K562 (cell line): ENCODE results near the gene DMGDH. TPM values are rescaled to one million over a fixed set of nuclear protein-coding genes. Genes with fewer than 3 reads are reported as not detected.

Experiments
- ATAC-seq: fragments of 200-7000 bp; cut with Tn5 transposase; 3 replicates; pipeline ENCODE4 v1.9.1; 2020; ENCODE audit warnings: moderate library complexity
- BruUV-seq: library from RNA; stranded (reverse); fragments of 400-500 nt; replicated peaks from 2 replicates; lab custom pipeline; 2021; lab: Mats Ljungman, UMichigan
- CTCF ChIA-PET: fragments of 300-600 bp; formaldehyde crosslinking; extraction: SDS; loops from one replicate; lab custom pipeline; 2021; ENCODE audit warnings: low intra/inter-chr PET ratio; lab: Yijun Ruan, JAX
- POLR2A ChIA-PET: fragments of 300-600, 350-650 bp; sonication (Branson Sonifier 250); formaldehyde crosslinking; extraction: SDS; loops from one replicate; lab custom pipeline; 2021; ENCODE audit warnings: antibody characterized with exemption, inconsistent platforms; lab: Yijun Ruan, JAX
- DNase-seq, 4 experiments: peaks; one replicate each; pipeline versions ENCODE4 v3.0.0 to v3.0.0-alpha.2; 2011 to 2018; ENCODE audit warnings: low spot score in 3 of 4, mixed read lengths in 3 of 4; ENCODE audit errors: extremely low read depth in 1 of 4
- FAIRE-seq: peaks from 2 replicates; lab custom pipeline; 2011; peaks lifted over from hg19 to GRCh38; lab: Jason Lieb, UNC
- H2AFZ ChIP-seq: 2 replicates; pipeline ENCODE4 v1.6.0; 2011; ENCODE audit warnings: low read depth, low read length, control low read depth, inconsistent platforms
- H3K27ac ChIP-seq: fragments of 200-600 bp; 3 replicates; pipeline ENCODE4 v1.8.0; 2011; ENCODE audit warnings: low read depth, mild to moderate bottlenecking, control low read depth, inconsistent platforms, low read length, moderate library complexity, mixed read lengths; ENCODE audit errors: extremely low read depth
- H3K27me3 ChIP-seq, 2 experiments: fragments of 300-600 bp in 1 of 2; 2 replicates in 1 of 2; 3 replicates in 1 of 2; pipeline versions ENCODE4 v1.6.0 to v1.8.0; 2011; ENCODE audit warnings: inconsistent platforms in 2 of 2, low read length in 2 of 2, mild to moderate bottlenecking in 1 of 2, mixed read lengths in 1 of 2, moderate library complexity in 1 of 2; ENCODE audit not compliant: control insufficient read depth in 2 of 2, insufficient read depth in 2 of 2
- H3K36me3 ChIP-seq: fragments of 300-600 bp; 3 replicates; pipeline ENCODE4 v1.8.0; 2011; ENCODE audit warnings: mild to moderate bottlenecking, low read length, inconsistent platforms; ENCODE audit not compliant: control insufficient read depth, insufficient read depth
- H3K4me1 ChIP-seq, 2 experiments: fragments of 200-600 bp in 1 of 2; replicated peaks in 1 of 2; 2 replicates in 1 of 2; 3 replicates in 1 of 2; pipeline versions ENCODE4 v1.5.1 to v1.8.0; 2011; ENCODE audit warnings: inconsistent platforms in 2 of 2, low read length in 2 of 2, mild to moderate bottlenecking in 1 of 2, mixed read lengths in 1 of 2, moderate library complexity in 1 of 2; ENCODE audit not compliant: control insufficient read depth in 2 of 2, insufficient read depth in 2 of 2
- H3K4me2 ChIP-seq: 2 replicates; pipeline ENCODE4 v1.6.1; 2011; ENCODE audit warnings: low read length, control low read depth, inconsistent platforms, mixed read lengths; ENCODE audit not compliant: insufficient read depth
- H3K4me3 ChIP-seq: fragments of 200-600 bp; sonication (generic), shearing (Covaris generic); 2 replicates; pipeline ENCODE4 v1.5.1; 2016; ENCODE audit warnings: control low read depth, inconsistent platforms
- H3K79me2 ChIP-seq: fragments of 200-600 bp; 3 replicates; pipeline ENCODE4 v1.8.0; 2011; ENCODE audit warnings: low read length, inconsistent platforms; ENCODE audit not compliant: control insufficient read depth, insufficient read depth
- H3K9ac ChIP-seq, 2 experiments: 2 replicates each; pipeline versions ENCODE4 v1.6.0 to v1.6.1; 2011; ENCODE audit warnings: low read depth in 2 of 2, low read length in 2 of 2, control low read depth in 1 of 2, inconsistent platforms in 1 of 2, mild to moderate bottlenecking in 1 of 2, mixed read lengths in 1 of 2; ENCODE audit not compliant: insufficient read depth in 1 of 2
- H3K9me1 ChIP-seq: one replicate; pipeline ENCODE4 v1.6.0; 2011; ENCODE audit warnings: inconsistent platforms, mild to moderate bottlenecking, low read length, moderate library complexity; ENCODE audit not compliant: control insufficient read depth, insufficient read depth
- H3K9me3 ChIP-seq: replicated peaks from 2 replicates; pipeline ENCODE4 v1.5.1; 2011; ENCODE audit warnings: low read depth, low read length, inconsistent platforms; ENCODE audit not compliant: control insufficient read depth, insufficient read depth
- H4K20me1 ChIP-seq: replicated peaks from 2 replicates; pipeline ENCODE4 v1.6.1; 2011; ENCODE audit warnings: low read length, inconsistent platforms, mixed read lengths; ENCODE audit not compliant: control insufficient read depth, insufficient read depth
- BRD9 ChIP-seq: fragments of 450-650 bp; IDR thresholded peaks from 2 replicates; pipeline ENCODE4 v1.6.1; 2018; ENCODE audit warnings: low read depth; ENCODE audit not compliant: partially characterized antibody
- CBFA2T2 ChIP-seq: fragments of 450-650 bp; conservative IDR thresholded peaks from 2 replicates; pipeline ENCODE4 v1.6.1; 2017; ENCODE audit warnings: mild to moderate bottlenecking
- EZH2 ChIP-seq: IDR thresholded peaks from 2 replicates; pipeline ENCODE4 v1.6.1; 2012; ENCODE audit warnings: low read depth, mild to moderate bottlenecking, inconsistent platforms, low read length, borderline replicate concordance
- HLTF ChIP-seq: fragments of 450-650 bp; IDR thresholded peaks from 2 replicates; pipeline ENCODE4 v1.6.1; 2016
- KAT7 ChIP-seq: sonication (generic); formaldehyde crosslinking; IDR thresholded peaks from 2 replicates; pipeline ENCODE4 v1.8.0; 2022; ENCODE audit warnings: missing genetic modification reagents, mild to moderate bottlenecking, borderline replicate concordance
- SRSF7 ChIP-seq: fragments of 200-400 bp; formaldehyde crosslinking; optimal IDR thresholded peaks from 2 replicates; pipeline ENCODE3; 2017; ENCODE audit warnings: mild to moderate bottlenecking, low read depth, low read length
- THRA ChIP-seq: fragments of 450-650 bp; IDR thresholded peaks from 2 replicates; pipeline ENCODE4 v1.6.1; 2017; ENCODE audit warnings: mild to moderate bottlenecking, moderate library complexity
- WGBS: fragments of 100-300 bp; shearing (Covaris generic); methylation state at CpG from one replicate; pipeline ENCODE4 v1.1.6; 2016; ENCODE audit warnings: low coverage, mixed read lengths; ENCODE audit not compliant: insufficient coverage; ENCODE audit errors: missing lambda C conversion rate; 5-methylcytosine and 5-hydroxymethylcytosine counted together
- in situ Hi-C: fragments of 300-500 bp; cut with MboI; formaldehyde crosslinking; loops from 4 replicates; pipeline ENCODE4 v1.15.0; 2018; ENCODE audit warnings: inconsistent platforms, mixed read lengths
- intact Hi-C: fragments of 100-400 bp; cut with micrococcal nuclease; formaldehyde crosslinking; loops from 2 replicates; pipeline ENCODE4 v1.14.2; 2022
- polyA plus RNA-seq, 8 experiments: library from polyadenylated mRNA; depleted of rRNA in 4 of 8; stranded (reverse) in 5 of 8; unstranded in 3 of 8; fragments of >200 nt; fragmentation: Nextera tagmentation in 2 of 8; fragmentation: Illumina TruSeq in 1 of 8; extraction: Ambion mirVana in 2 of 8; extraction: Trizol in 1 of 8; gene quantifications; 2 replicates each; pipeline versions ENCODE4 v1.2.1 to v1.2.3, GENCODE V29; 2011 to 2014; ENCODE audit warnings: inconsistent platforms in 1 of 8, missing spikeins in 1 of 8
- total RNA-seq, 7 experiments: library from RNA; depleted of rRNA in 6 of 7; stranded (reverse); fragments of >200 nt in 6 of 7; fragmentation: Illumina TruSeq in 2 of 7; extraction: Trizol in 2 of 7; gene quantifications; 2 replicates each; pipeline versions ENCODE4 v1.2.1 to v1.2.3, GENCODE V29; 2011 to 2021; ENCODE audit warnings: low replicate concordance in 1 of 7
- TF ChIP-seq, protein P1 (sequence below), 2 experiments: fragments of 450-650 bp; IDR thresholded peaks; 2 replicates each; pipeline ENCODE4 v1.6.1; 2016; ENCODE audit warnings: mild to moderate bottlenecking in 2 of 2, borderline replicate concordance in 1 of 2, low read depth in 1 of 2, moderate library complexity in 1 of 2
- TF ChIP-seq, protein P2 (sequence below): IDR thresholded peaks from 2 replicates; pipeline ENCODE4 v1.6.1; 2012; ENCODE audit warnings: low read depth, low read length, improper control_type of control experiment, borderline replicate concordance

Gene DMGDH
- total and polyA plus RNA-seq, 9 of the 15 experiments (the other 6 are each of a cell fraction or from before 2014, with no cell fraction given): 0.13 to 0.58 TPM; not detected in 7

GRCh38 chr5:79074641-79075040, 5.2 kb upstream of the DMGDH start:
- Histone ChIP-seq H3K79me2 (no peaks in the 10 kb centered on the region), H3K27me3 (peaks cover 0 to 12% of the 10 kb centered on the region in 2 experiments; a peak in 1 of 5 replicates), H3K9ac (no peak overlapping the region), H3K4me3 (no peak overlapping the region), H3K4me1 (peaks cover 0 to 7% of the 10 kb centered on the region in 2 experiments; a peak in 2 of 5 replicates), H3K4me2 (no peak overlapping the region), H3K36me3 (no peaks in the 10 kb centered on the region), H3K9me3 (no peaks in the 10 kb centered on the region), H4K20me1 (no peaks in the 10 kb centered on the region), H2AFZ (no peak overlapping the region), H3K27ac (no peak overlapping the region), H3K9me1 (no peaks in the 10 kb centered on the region)
- ATAC-seq (no peak), DNase-seq (no peak), FAIRE-seq (no peak)
- BruUV-seq: no TSS peak
- intact Hi-C loops (no loop called here), in situ Hi-C loops (no loop called here)
- ChIA-PET POLR2A (interaction anchor here (1.2 kb wide), 1 partner anchor 27 kb away, joined by 3 read pairs; no protein-coding TSS in a partner anchor), CTCF (no interaction called here)
- WGBS: 2% methylated on average over 6 of the region's 6 CpGs
- no peak for TF ChIP-seq CBFA2T2
- TF ChIP-seq HLTF: no peak
- no peak for TF ChIP-seq THRA
- no peak for TF ChIP-seq EZH2
- TF ChIP-seq, protein P1, sequence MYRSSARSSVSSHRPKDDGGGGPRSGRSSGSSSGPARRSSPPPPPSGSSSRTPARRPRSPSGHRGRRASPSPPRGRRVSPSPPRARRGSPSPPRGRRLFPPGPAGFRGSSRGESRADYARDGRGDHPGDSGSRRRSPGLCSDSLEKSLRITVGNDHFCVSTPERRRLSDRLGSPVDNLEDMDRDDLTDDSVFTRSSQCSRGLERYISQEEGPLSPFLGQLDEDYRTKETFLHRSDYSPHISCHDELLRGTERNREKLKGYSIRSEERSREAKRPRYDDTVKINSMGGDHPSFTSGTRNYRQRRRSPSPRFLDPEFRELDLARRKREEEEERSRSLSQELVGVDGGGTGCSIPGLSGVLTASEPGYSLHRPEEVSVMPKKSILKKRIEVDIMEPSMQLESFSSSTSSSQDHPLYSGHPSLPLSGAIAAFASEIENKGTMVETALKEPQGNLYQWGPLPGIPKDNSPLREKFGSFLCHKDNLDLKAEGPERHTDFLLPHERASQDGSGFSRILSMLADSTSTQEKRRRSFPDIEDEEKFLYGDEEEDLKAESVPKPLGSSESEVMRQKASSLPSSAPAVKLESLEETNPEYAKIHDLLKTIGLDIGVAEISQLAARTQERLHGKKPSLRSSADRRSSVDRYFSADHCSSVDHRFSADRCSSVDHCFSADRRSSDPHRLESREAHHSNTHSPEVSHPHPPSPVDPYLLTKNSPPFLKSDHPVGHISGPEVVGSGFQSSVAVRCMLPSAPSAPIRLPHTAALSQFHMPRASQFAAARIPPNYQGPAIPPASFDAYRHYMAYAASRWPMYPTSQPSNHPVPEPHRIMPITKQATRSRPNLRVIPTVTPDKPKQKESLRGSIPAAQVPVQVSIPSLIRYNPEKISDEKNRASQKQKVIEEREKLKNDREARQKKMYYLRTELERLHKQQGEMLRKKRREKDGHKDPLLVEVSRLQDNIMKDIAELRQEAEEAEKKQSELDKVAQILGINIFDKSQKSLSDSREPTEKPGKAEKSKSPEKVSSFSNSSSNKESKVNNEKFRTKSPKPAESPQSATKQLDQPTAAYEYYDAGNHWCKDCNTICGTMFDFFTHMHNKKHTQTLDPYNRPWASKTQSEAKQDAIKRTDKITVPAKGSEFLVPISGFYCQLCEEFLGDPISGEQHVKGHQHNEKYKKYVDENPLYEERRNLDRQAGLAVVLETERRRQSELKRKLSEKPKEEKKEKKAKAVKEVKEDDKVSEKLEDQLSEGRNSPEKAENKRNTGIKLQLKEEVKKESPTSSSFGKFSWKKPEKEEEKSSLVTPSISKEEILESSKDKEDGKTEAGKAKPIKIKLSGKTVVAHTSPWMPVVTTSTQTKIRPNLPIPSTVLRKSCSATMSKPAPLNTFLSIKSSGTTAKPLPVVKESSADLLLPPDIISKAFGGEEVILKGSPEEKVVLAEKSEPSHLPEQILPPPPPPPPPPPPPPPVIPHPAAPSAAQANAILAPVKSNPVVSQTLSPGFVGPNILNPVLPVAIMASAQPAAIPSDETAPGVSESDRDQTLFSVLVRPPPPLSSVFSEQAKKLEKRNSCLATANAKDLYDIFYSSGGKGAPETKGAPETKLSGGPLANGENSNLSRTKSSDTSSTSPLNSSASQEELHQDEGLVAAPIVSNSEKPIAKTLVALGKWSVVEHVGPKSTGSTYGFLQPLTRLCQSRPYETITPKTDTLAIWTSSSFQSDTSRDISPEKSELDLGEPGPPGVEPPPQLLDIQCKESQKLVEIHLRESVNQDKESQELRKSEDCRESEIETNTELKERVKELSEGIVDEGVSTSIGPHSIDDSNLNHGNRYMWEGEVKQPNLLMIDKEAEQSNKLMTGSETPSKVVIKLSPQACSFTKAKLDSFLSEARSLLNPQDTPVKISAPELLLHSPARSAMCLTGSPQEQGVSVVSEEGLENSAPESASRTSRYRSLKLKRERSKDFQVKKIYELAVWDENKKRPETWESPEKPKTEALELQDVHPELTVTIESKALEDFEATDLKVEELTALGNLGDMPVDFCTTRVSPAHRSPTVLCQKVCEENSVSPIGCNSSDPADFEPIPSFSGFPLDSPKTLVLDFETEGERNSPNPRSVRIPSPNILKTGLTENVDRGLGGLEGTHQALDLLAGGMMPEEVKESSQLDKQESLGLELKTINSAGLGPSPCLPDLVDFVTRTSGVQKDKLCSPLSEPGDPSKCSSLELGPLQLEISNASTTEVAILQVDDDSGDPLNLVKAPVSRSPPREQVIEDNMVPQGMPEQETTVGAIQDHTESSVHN (IDR thresholded peaks at IDR 0.05; ENCODE audit: borderline replicate concordance in 1 of 2, low read depth in 1 of 2): no peak
- TF ChIP-seq, protein P2, sequence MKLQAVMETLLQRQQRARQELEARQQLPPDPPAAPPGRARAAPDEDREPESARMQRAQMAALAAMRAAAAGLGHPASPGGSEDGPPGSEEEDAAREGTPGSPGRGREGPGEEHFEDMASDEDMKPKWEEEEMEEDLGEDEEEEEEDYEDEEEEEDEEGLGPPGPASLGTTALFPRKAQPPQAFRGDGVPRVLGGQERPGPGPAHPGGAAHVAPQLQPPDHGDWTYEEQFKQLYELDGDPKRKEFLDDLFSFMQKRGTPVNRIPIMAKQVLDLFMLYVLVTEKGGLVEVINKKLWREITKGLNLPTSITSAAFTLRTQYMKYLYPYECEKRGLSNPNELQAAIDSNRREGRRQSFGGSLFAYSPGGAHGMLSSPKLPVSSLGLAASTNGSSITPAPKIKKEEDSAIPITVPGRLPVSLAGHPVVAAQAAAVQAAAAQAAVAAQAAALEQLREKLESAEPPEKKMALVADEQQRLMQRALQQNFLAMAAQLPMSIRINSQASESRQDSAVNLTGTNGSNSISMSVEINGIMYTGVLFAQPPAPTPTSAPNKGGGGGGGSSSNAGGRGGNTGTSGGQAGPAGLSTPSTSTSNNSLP: no peak
- TF ChIP-seq KAT7 (CRISPR knock-in tag): no peak
- no peak for TF ChIP-seq SRSF7
- TF ChIP-seq BRD9: no peak
